Left lung (tissue), 10 donors: Measurements from ENCODE around the gene HOXA3. TPM values are rescaled to one million over a fixed set of nuclear protein-coding genes. Genes with fewer than 3 reads are reported as not detected.

Source experiments
- ATAC-seq: fragments of 200-7000 bp; cut with Tn5 transposase; one replicate; pipeline ENCODE4 v1.9.1; 2020; ENCODE audit warnings: moderate library complexity
- DNase-seq, 4 donors: peaks; one replicate each; pipeline ENCODE4 v3.0.0-alpha.2; 2013 to 2020
- H3K27ac ChIP-seq, 2 donors: fragments of 200-600 bp; sonication (generic) in 1 of 2; one replicate each; pipeline versions ENCODE4 v1.5.0 to v1.8.0; 2020 to 2021
- H3K27me3 ChIP-seq, 2 donors: fragments of 200-600 bp; sonication (generic) in 1 of 2; one replicate each; pipeline versions ENCODE4 v1.5.0 to v1.8.0; 2020 to 2021
- H3K36me3 ChIP-seq, 2 donors: fragments of 200-600 bp; sonication (generic) in 1 of 2; one replicate each; pipeline versions ENCODE4 v1.5.0 to v1.8.0; 2020 to 2021
- H3K4me1 ChIP-seq, 2 donors: fragments of 200-600 bp; one replicate each; pipeline ENCODE4 v1.8.0; 2021
- H3K4me3 ChIP-seq, 2 donors: fragments of 200-600 bp; sonication (generic) in 1 of 2; one replicate each; pipeline versions ENCODE4 v1.5.0 to v1.8.0; 2020 to 2021; ENCODE audit warnings: mild to moderate bottlenecking in 1 of 2
- H3K9me3 ChIP-seq, 2 donors: fragments of 200-600 bp; sonication (generic) in 1 of 2; one replicate each; pipeline versions ENCODE4 v1.5.0 to v1.8.0; 2020 to 2021
- intact Hi-C, 2 donors: fragments of 100-400 bp; cut with DNase I; formaldehyde crosslinking; loops; one replicate each; pipeline versions ENCODE4 v1.11.2 to v1.14.2; 2022
- polyA plus RNA-seq, 6 donors: library from polyadenylated mRNA; unstranded; fragments of 120-200 nt; gene quantifications; one replicate each; pipeline ENCODE4 v1.2.1, GENCODE V29; 2013; ENCODE audit not compliant: insufficient read length in 6 of 6
- total RNA-seq, 2 donors: library from RNA; stranded (reverse); fragmentation: NEBNext Ultra II Directional; extraction: Animal tissue kit (Norgen Biotek cat#: 25700); gene quantifications; one replicate each; pipeline ENCODE4 v1.2.1, GENCODE V29; 2021
- TF ChIP-seq, protein P1 (sequence below), 2 donors: fragments of 200-600 bp; sonication (generic) in 1 of 2; IDR thresholded peaks; one replicate each; pipeline versions ENCODE4 v1.5.0 to v1.8.0; 2021; ENCODE audit warnings: antibody characterized with exemption in 2 of 2
- donor health status: DM: no; HTN: yes; CAD: no.
- donor health status: DM: no; HTN: no; CAD: no.

Gene HOXA3
- total and polyA plus RNA-seq, 8 donors = 5.7 to 49.6 (median 39.6) TPM

DNA sequence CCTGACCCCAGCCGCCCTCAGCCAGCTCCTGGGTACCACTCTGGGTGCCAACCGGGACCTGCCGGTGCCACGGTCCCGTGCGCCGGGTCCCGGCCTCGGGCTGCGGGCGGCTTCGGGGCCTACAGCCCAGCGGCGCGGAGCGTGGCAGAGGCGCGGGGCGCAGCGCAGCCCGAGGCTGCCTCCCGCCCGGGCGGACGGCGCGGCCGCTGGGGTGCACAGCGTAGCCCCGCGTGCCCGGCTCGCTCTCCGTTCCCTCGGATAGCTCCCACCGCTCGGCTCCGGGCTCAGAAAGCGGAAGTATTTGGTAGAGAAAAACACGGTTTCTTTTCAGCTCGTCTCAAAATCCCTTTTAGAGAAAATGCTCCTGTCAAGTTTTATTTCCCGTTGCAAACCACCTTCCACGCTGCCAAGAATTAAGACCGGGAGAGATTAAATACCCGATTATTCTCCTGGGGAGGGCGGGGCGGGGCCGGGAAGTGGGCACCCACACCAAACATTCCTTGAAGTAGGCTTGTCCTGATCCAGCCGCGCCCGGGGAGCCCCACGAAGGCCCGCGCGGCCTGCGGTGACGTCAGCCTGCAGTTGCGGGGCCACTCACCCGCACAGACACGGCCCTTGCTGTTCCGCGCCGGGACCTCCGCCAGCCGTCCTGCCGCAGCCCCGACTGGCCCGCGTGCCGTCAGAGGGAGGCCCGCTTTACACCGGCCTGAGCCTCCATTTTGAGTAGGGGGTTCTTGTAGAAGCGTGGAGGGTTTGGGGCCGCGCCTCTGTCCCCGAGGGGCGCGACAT lies 40.4 kb upstream of the HOXA3 start:
- H3K4me1 ChIP-seq = peaks cover 8 to 39% of the 10 kb centered on the region in 2 donors
- no peaks in the 10 kb centered on the region for H3K9me3 ChIP-seq
- peak; percentile 57 for ATAC-seq
- intact Hi-C loops = no loop called here
- H3K4me3 ChIP-seq = peak overlapping the region in 1 of 2 donors; percentile 28
- TF ChIP-seq, protein P1, sequence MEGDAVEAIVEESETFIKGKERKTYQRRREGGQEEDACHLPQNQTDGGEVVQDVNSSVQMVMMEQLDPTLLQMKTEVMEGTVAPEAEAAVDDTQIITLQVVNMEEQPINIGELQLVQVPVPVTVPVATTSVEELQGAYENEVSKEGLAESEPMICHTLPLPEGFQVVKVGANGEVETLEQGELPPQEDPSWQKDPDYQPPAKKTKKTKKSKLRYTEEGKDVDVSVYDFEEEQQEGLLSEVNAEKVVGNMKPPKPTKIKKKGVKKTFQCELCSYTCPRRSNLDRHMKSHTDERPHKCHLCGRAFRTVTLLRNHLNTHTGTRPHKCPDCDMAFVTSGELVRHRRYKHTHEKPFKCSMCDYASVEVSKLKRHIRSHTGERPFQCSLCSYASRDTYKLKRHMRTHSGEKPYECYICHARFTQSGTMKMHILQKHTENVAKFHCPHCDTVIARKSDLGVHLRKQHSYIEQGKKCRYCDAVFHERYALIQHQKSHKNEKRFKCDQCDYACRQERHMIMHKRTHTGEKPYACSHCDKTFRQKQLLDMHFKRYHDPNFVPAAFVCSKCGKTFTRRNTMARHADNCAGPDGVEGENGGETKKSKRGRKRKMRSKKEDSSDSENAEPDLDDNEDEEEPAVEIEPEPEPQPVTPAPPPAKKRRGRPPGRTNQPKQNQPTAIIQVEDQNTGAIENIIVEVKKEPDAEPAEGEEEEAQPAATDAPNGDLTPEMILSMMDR (IDR thresholded peaks at IDR 0.05) = no peak
- peak in 2 of 4 donors; percentile 44 to 85 for DNase-seq
- H3K27me3 ChIP-seq = peaks cover 100% of the 10 kb centered on the region in 2 donors
- no peak overlapping the region for H3K27ac ChIP-seq
- no peaks in the 10 kb centered on the region for H3K36me3 ChIP-seq

DNA sequence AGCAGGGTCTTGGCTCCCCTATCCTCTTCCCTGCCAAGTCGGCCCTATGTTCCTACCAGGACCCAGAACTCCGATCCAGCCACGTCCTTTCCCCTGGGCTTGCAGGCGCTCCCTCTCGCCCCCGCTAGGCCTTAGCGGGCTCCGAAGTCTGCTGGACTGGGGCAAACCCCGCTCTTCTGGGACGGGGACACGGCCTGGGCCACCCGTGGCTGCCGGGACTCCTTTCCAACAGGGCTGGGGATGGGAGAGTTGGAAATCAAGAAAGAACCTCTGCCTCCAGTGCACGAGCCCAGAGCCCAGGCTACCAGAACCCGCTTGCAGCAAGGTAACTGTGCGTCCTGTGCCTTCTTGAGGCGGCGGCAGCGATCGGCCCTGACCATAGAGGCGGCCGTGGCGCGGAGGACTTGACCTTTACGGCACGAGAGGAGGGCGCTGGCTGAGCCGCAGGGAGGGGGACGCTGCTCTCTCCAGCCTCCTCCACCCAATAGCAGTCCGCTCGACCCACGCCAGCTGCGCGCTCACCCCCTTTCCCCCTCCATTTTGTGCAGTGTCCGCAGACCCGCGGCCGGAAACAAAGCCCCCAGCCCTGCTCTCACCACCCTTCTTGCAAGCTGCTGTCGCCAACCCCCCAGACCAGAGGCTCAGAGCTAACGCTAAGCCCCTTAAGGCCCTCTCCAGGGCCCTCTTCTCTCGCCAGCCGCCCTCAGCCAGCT lies 39.6 kb upstream of the HOXA3 start:
- Histone ChIP-seq H3K27me3 (peaks cover 100% of the 10 kb centered on the region in 2 donors), H3K27ac (no peak overlapping the region), H3K4me1 (peaks cover 8 to 40% of the 10 kb centered on the region in 2 donors), H3K4me3 (peak overlapping the region in 1 of 2 donors; percentile 28), H3K36me3 (no peaks in the 10 kb centered on the region), H3K9me3 (no peaks in the 10 kb centered on the region)
- peak in 2 of 4 donors; percentile 28 to 72 for DNase-seq
- no peak for ATAC-seq
- TF ChIP-seq, protein P1 (IDR thresholded peaks at IDR 0.05) = no peak
- intact Hi-C loops = no loop called here

DNA sequence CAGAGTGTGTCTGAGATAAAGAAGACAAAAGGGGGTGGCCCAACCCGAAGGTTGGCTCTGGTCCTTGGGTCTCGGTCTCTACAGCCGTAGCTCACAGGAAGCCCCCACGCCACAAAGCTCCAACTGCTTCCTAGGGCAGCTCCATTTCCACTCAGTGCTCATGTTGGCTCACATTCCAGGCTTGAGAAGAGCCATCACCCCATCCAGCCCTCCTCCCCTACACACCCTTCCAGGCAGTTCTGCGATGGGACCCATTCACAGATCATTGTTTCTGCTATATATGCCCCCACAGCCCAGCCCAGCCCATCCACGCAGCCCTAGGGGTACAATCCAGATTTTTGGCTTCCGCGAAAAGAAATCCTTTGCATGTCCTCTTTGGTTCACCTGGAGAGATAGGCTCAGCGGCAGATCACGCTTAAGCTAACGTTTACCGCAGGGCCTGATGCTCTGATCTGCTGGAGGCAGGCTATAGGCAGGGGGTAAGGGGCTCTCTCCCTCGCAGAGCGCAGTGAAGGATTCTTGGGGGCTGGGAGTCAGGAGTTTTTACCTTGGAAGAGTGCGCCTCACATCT lies 38.9 kb upstream of the HOXA3 start:
- Histone ChIP-seq H3K4me3 (no peak overlapping the region), H3K36me3 (no peaks in the 10 kb centered on the region), H3K4me1 (peaks cover 8 to 41% of the 10 kb centered on the region in 2 donors), H3K9me3 (no peaks in the 10 kb centered on the region), H3K27me3 (peaks cover 100% of the 10 kb centered on the region in 2 donors), H3K27ac (no peak overlapping the region)
- ATAC-seq (no peak), DNase-seq (peak in 1 of 4 donors; percentile 21)
- TF ChIP-seq, protein P1 (IDR thresholded peaks at IDR 0.05) = no peak
- intact Hi-C loops = no loop called here

DNA sequence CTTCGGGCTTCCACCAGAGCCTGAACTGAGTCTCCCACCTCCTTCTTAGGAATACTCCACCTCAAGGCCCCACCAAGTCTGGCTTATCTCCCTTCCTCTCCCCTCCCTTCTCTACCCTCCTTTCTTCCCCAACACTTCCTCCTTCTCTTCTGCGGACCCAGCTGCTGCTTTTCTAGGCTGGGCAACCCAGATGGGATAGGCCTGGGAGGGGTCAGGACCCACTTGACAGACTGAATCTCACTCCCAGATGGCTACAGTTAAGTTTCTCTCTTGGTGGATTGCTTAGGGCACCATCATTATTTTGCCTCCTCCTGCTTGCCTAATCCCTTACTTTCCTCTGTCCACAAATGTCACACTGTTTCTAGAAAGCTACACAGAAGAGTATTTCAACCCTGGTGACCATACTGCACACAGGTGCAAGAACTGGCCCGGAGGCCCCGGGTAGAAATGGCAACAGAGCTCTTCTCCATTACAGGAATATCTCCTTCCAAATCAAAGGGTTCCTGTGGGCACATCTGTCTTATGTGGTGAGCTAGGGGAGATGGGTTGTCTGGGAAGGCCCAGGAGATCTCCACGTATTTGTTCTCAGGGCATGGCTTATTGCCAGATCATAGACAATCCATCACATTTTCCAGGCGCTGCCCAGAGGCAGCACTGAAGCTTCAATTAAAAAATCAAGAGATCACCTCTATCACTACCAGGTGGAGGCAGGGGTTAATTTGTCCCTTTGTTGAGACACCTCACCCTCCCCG lies 37.8 kb upstream of the HOXA3 start:
- intact Hi-C loops = no loop called here
- TF ChIP-seq, protein P1 (IDR thresholded peaks at IDR 0.05) = no peak
- H3K36me3 ChIP-seq = no peaks in the 10 kb centered on the region
- ATAC-seq (no peak), DNase-seq (no peak)
- no peak overlapping the region for H3K4me3 ChIP-seq
- H3K4me1 ChIP-seq = peaks cover 8 to 51% of the 10 kb centered on the region in 2 donors
- H3K27ac ChIP-seq = no peak overlapping the region
- H3K9me3 ChIP-seq = no peaks in the 10 kb centered on the region
- H3K27me3 ChIP-seq = peaks cover 100% of the 10 kb centered on the region in 2 donors
